Right ventricle myocardium inferior (tissue), 1 donor: ENCODE measurements around the gene CACNA1G. TPM values are rescaled to one million over a fixed set of nuclear protein-coding genes. Genes with fewer than 3 reads are reported as not detected.

Experiments
- ATAC-seq: fragments of 200-7000 bp; cut with Tn5 transposase; one replicate; pipeline ENCODE4 v1.9.1; 2020; ENCODE audit warnings: mild to moderate bottlenecking, moderate library complexity
- DNase-seq: peaks from one replicate; pipeline ENCODE4 v3.0.0; 2021; ENCODE audit errors: missing footprints
- intact Hi-C: fragments of 100-400 bp; cut with DNase I; formaldehyde crosslinking; loops from one replicate; pipeline ENCODE4 v1.11.0; 2022
- total RNA-seq: library from RNA; stranded (reverse); fragmentation: NEBNext Ultra II Directional; extraction: Animal tissue kit (Norgen Biotek cat#: 25700); gene quantifications from one replicate; pipeline ENCODE4 v1.2.1, GENCODE V29; 2021
- donor health status: DM: no; HTN: yes; CAD: no; lungs with severe emphysema.

CACNA1G gene
- total RNA-seq, 1 donor from 2014 or later, result 0.38 TPM

DNA sequence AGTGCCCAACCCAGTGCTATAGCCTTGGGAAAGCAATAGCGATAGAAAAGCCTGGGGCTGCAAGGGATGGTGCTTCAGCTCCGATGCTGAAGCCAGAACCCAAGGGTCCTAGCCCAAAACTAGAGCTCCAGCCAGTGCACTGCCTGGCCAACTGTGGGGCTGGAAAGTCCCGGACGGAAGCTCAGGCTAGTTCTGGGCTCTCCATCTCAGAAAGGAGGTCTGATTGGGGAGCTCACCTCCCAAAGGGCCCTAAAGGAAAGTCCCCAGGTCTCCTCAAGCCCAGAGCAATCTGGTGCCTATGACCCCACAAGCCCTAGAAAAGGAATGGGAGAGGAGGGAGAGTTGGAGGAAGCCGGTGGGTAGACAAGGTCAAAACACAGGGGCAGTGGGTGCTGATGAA lies 72.1 kb downstream of the CACNA1G start:
- no peak for DNase-seq
- intact Hi-C loops, result no loop called here
- ATAC-seq, result no peak

DNA sequence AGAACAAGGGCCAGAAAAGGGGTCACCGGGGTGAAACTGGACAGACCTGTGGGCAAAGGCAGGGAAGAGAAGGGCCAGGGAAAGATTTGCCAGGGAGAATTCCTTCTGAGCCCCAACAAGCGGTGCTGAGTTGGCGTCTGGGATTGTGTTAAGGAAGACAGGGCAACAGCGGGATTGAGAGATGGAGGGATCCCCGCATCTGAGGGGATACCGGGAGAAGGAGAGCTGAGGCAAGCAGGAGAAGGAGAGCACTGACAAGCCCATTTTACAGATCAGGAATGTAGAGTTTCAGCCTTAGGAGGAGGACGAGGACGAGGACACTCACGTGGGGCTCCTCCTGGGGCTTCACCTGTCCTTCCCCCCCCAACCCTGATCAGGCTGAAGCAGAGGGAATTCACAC lies 73.2 kb downstream of the CACNA1G start:
- intact Hi-C loops, result no loop called here
- no peak for ATAC-seq
- DNase-seq, result peak; percentile 7

DNA sequence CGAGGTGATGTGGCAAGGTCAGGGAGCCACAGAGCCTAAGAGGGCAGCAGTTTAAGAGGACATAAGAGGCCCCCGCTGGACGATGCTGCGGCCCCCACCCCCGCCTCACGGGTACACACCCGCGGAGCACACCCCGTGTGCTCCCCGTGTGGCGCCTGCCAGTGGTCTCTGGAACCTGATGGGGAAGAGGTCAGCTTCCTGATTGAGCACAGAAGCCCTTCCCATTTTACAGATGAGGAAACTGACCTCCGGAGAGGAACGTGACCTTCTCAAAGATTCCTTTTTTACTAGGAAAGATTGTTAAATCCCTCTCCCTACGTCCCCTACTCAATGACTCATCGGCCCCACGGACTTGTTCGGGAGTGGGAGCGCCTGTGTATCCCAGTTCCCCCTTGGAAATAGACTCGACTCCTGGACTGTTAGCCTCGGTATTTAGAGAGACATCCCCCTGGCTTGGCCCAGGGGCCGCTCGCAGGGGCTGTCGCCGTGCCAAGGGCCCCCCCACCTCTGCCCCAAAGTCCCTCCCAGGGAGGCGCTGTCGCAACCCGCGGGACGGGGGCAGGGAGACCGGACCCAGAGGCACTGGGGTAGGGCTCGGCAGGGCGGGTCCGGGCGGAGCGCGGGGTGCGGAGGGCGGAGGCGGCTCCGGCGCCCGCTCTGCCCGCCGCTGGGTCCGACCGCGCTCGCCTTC lies 73.9 kb downstream of the CACNA1G start, which contains the start of gene ABCC3:
Gene ABCC3, plus strand, starts transcription at position 658 of the 691 bp plus-strand sequence. CDS start 56 bp downstream, outside the sequence.
- peak; percentile 42 for ATAC-seq
- peak; percentile 75 for DNase-seq
- intact Hi-C loops, result no loop called here

DNA sequence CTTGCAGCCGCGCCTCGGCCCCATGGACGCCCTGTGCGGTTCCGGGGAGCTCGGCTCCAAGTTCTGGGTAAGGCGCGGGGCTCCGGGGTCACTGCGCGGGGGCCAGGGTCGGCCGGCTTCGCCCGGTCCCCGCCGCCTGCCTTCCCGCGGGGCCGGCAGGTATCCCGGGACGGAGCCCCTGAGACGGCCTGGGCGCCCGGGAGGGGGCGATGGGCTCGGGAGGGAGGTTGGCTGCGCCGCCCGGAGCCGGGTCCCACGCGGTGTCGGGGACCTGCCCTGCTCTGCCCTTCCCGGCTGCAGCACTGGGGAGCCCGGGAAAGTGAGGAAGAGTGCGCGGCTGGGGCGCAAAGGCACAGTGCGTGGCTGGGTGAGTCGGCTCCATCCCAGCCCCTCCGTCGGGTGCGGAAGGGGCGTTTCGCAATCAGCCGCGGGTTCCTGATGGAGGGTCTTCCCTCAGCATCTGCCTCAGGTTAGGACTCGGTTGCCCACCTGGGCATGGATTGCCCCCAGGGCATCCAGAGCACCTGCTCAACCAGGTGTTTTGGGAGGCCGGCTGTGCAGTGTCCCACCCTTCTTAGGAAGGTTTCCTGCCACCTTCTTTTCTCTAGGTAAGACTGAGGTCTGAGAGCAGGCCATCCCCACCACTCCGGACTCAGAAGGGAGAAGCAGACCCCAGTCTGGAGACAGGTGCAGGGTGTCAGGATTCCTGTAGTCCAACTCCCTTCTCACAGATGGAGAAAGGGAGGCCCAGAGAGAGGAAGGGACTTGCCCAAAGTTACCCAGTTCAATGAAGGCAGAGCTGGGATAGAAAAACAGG lies 74.6 kb downstream of the CACNA1G start:
- intact Hi-C loops, result no loop called here
- DNase-seq (peak; percentile 57), ATAC-seq (no peak)

DNA sequence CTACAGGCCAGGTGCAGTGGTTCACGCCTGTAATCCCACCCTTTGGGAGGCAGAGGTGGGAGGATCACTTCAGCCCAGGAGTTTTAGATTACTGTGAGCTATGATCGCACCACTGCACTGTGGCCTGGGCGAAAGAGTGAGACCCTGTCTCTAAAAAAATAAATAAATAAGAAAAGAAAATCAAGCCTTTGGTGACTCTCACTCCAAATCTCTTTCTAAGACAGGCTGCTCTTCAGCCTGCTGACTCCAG lies 75.1 kb downstream of the CACNA1G start:
- DNase-seq (no peak), ATAC-seq (no peak)
- intact Hi-C loops, result no loop called here

DNA sequence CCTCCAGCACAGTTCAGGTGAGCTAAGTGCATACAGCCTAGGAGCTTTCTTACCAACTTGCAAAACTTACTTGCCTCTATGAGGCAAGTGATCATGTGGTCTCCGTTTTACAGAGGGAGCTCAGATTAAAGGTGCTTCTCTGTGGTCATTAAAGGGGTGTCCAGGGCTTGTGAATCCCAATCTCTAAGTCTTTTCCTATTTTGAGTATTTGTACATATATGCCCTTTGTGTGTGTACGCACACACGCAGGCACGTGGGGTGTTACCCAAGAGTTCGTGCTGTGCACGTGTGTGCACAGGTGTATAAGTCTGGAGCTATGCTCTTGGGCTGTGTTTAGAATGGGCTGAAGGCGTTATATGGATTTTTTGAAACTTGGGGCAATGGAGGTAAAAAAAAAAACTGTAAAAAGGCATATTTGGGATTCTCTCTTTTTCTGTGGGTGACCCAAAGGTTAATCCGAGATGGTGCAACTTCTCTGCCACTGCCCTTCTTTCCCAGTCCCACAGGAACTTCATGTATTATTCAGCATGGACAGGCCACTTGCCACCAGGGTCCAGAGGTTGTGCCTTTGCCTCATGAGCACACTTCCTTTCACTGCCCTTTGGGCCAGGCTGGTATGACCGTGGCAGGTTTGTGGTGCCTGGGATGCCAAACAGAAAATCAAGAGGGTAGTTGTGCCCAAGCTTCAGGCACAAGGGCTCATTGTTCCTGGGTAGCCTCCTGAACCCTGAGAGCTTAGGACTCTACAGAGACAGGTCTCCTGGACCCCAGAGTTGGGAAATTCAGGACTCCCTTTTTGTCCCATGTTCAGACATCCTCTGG lies 75.7 kb downstream of the CACNA1G start:
- intact Hi-C loops, result no loop called here
- DNase-seq (peak; percentile 15), ATAC-seq (no peak)

DNA sequence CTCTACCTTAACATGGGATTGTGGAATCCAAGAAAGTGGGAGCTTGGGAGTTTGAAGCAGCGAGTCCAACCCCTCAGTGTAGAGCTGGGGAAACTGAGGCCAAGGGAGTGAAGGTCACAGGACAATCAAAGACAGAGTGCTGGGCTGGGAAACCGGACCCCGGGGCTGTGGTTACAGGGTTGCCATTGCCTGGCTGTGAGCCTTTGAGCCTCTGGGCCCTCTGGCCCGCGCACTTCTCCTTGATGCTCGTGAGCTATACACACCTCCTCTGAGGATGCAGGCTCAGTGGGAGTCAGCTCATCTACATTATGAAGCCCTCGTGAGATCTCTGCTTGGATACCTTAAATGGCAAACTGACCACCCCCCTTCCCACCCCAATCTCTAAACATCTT lies 76.3 kb downstream of the CACNA1G start:
- ATAC-seq (no peak), DNase-seq (peak; percentile 56)
- intact Hi-C loops, result no loop called here

DNA sequence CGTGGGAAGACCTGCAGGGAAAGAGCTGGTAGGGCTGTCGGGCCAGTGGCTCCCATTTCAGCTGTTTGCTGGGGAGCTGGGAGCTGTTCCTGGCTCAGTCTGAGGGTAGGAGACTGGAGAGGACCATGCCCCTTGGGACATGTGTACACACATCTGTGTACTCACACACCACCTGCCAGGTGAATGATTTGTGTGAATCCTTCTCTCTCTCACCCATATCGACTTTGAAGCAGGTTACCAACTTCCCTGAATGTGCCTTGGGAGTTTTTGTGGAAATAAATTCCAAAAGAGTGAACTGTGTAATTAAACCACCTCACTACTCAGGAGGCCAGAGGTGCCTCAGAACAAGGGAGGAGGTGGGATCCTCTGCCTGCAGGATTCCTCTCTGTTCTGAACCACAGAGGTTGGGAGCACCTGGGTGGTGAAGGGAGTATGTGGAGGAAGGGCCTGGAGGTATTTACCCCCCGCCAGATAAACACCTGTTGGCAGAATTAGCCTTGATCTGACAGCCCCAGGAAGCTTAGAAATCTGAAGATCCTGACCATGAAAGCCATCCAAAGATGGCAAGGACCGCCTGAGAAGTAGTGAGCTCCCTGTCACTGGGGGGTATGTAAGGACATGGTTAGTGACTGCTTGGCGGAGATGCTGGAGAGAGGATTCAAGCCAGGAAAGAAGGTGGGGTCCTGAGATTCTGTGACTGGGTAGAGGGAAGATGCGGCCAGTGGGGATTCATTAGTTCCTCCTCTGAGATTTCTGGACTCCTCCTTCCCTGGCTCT lies 77.5 kb downstream of the CACNA1G start:
- intact Hi-C loops, result no loop called here
- ATAC-seq (no peak), DNase-seq (peak; percentile 33)

DNA sequence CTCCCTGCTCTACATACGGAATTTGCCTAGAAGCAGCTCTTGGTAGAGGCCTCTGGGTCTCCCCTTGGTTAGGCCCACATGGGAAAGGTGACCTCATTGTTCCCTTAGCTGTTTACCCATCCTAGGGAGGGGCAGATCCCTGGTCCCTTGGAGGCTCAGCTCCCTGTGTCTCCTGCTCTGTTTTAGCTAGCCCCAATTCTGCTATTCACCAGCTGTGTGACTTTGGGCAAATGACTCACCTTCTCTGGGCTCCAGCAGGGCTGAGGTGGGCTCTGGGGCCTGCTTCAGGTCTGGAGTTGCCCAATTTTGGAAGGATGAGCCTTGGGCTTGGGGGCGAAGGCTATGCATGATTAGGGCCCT lies 78.1 kb downstream of the CACNA1G start:
- ATAC-seq (no peak), DNase-seq (no peak)
- intact Hi-C loops, result no loop called here

DNA sequence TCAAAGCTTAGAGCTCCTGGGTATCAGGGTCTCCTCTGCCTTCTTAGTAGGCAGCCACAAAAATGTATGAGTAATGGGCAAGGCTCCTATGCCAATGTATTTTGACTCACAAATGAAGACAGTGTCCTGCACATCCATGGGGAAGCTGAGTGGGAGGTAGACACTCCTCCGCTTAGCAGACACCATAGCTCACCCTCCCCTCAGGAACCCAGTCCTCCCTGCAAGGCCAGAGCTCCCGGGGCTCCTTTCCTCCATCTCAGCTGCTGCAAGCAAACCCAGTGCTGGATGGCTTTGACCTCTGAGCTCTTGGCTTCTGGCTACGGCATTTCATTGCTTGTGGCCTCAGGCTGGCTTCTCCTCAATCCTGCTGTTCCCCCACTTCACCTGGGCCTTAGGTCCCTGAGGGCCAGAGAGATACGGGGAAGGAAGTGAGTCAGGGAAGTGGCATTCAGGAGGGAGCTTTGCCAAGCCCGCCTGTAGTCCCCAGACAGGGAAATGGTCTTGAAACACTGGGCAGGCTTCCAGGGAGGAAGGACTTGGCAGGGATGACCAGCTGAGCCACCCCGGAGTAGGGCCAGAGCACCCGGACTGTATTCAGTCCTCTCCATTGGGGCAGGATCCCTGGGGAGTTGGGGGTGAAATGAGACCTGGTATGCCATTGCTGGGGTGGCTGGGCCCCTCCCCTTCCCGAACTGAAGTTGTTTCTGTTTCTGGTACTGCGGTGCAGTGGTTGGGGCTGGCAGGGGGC lies 78.6 kb downstream of the CACNA1G start:
- peak; percentile 91 for DNase-seq
- intact Hi-C loops, result no loop called here
- ATAC-seq, result peak; percentile 78

DNA sequence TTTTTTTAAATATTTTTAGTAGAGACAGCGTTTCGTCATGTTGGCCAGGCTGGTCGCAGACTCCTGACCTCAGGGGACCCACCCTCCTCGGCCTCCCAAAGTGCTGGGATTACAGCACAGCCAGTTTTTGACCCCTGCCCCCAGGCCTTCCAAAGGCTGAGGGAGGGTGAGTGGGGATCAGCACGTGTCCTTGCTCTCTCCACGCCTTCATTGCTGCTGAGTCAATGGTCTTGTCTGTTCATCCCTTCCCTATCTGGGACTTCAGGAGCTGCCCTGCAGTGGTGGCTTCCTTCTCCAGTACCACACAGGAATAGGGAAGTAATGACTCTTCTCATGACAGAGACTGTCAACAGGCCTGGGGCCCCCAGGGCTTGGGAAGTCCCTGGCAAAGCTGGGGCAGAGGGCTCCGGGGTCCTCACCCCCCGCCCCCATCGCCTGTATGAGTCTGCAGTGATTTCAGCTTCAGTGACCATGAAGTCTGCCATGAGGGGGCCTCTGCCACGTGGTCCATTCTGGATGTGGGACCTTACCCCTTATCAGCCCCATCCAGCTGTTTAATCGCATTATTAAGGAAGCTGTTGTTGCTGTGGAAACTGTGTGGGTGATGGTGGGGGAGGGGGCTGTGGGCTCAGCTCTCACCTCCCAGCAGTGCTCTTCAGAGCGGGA lies 80.3 kb downstream of the CACNA1G start:
- ATAC-seq (peak; percentile 50), DNase-seq (peak; percentile 64)
- intact Hi-C loops, result no loop called here

DNA sequence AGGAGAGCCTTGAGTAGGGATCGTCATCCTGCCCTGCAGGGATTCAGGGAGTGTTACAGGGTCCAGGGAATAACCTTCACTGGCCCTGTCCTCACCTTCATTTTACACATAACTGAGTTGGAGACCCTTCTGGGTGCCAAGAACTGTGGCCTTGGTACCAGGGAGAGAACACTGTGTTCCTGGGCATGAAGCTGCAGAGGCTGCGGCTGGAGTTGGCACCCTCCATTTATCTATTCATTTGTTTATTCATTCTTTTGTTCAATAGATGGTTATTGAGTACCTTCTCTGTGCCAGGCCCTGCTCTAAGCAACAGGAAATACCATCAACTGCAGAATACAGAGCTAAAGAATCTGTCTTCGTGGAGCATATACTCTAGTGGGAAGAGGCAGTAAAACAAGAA lies 80.8 kb downstream of the CACNA1G start:
- intact Hi-C loops, result no loop called here
- ATAC-seq (no peak), DNase-seq (peak; percentile 4)

DNA sequence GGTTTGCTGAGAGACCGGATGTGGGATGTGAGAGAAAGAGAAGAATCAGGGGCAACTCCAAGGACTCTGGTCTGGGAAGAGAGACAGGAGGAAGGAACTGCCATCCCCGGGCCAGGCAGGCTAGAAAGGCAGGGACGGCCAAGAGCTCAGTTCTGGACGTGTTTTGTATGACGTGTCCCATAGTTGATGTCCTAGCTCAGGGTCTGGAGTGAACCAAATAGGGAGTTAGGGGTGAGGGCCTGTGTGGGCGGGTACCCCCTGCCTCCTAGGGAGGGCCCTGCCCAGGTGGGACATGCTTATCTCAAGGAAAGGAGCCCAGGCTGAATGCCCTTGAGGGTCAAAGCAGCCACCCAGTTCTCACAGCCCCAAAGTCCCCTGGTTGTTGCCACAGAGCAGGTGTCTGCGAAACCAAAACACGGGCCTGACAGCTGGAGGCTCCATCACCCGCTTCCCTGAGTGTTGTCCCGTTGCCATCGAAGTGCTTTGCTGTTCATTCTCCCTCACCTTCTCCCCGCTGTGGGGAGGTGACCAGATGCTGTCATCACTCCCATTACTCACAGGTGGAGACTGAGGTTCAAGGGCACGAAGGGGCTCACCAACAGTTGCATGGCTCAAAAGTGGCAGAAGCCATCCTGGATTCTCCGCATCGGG lies 81.7 kb downstream of the CACNA1G start:
- peak; percentile 16 for DNase-seq
- no peak for ATAC-seq
- intact Hi-C loops, result no loop called here

DNA sequence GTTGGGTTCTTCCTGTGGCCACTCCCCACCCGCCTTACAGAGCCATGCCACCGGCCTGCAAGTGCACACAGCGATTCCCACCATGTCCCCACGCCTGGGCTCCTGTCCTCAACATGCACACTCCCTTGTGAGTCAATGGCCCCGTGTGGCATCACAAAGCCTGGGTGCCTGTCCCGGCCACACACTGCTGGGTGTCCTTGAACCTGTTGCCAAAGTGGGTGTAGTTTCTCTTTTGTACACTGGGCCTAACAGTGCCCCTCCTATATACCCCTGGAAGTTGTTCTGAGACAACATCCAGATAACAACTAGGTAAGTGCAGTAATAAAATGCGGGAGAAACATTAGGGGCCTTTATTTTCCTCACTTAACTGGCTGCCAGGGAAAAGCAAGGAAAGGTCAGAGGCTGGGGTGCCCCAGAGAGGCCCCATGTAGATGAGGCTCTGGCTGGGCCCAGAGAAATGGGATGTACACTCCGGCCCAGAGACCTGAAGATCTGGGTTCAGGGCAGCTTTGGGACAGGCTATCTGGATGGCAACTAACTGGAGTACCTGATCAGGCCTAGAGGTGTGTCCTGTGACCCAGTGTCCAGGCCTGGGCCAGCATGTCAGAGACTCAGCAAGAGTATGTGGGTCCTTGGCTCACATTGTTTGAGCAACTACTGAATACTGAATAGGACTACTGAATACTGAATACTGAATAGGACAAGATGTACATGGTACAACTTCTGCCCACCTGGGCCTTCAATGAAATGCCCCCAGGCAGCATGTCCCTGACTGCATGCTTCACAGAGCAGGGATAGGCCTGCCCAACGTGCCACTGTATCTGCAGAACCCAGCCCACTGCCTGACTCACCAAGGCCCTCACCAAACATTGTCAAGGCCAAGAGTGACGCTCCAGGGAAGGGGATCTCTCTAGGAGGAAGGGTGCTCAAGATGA lies 82.5 kb downstream of the CACNA1G start:
- ATAC-seq (no peak), DNase-seq (peak; percentile 44)
- intact Hi-C loops, result no loop called here

DNA sequence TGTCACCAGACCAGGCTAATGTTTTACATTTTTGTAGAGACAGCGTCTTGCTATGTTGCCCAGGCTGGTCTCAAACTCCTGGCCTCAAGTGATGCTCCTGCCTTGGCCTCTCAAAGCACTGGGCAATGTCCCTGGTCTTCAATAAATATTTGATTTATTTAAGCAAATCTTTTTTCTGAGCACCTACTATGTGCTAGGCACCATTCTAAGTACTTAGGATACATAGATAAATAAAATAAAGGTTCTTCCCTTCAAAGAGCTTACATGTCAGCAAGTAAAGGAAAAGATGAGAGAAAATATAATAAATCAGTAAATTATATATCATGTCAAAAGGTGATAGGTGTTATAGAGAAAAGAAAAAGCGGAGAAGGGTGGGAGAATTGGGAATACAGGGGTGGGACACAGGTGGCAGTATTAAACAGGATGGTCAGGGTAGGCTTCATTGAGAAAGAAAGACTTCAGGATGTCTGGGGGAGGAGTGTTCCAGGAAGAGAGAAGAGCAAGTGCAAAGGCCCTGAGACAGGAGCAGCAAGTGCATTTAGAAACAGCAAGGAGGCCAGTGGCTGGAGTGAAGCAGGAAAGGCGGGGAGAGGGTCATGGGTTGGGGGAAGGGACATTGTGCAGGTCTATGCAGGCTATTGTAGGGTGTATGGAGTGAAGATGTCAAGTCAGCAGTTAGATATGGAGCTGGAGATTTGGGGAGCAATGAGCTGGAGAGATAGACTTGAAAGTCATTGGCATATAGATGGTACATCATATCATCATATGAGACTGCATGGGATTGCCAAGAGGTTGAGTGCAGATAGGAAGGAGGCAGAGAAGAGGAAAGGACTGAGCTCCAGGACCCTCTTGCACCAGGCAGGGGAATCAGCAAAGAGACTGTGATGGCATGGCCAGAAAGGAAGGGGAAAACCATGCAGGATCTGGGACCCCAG lies 85.5 kb downstream of the CACNA1G start:
- intact Hi-C loops, result no loop called here
- ATAC-seq, result no peak

More for the DNA sequence above, 85.5 kb downstream of the CACNA1G start:
- no peak for DNase-seq
